ENCODE data around the gene CCDC83.

- TF ChIP-seq, protein P1, sequence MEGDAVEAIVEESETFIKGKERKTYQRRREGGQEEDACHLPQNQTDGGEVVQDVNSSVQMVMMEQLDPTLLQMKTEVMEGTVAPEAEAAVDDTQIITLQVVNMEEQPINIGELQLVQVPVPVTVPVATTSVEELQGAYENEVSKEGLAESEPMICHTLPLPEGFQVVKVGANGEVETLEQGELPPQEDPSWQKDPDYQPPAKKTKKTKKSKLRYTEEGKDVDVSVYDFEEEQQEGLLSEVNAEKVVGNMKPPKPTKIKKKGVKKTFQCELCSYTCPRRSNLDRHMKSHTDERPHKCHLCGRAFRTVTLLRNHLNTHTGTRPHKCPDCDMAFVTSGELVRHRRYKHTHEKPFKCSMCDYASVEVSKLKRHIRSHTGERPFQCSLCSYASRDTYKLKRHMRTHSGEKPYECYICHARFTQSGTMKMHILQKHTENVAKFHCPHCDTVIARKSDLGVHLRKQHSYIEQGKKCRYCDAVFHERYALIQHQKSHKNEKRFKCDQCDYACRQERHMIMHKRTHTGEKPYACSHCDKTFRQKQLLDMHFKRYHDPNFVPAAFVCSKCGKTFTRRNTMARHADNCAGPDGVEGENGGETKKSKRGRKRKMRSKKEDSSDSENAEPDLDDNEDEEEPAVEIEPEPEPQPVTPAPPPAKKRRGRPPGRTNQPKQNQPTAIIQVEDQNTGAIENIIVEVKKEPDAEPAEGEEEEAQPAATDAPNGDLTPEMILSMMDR (conservative IDR thresholded peaks at IDR 0.05 in 1 of 2, IDR thresholded peaks at IDR 0.05 in 1 of 2; ENCODE audit: low read depth in 1 of 2, low read length in 2 of 2), result no peak
- no peak for TF ChIP-seq EZH2 (IDR thresholded peaks at IDR 0.05; ENCODE audit: low read length, missing control alignments)
Measured at GRCh38 chr11:85937835-85938234, 82.7 kb downstream of the CCDC83 start.

Data from fibroblast of lung (primary cell).